GM11168 (cell line): Measurements from ENCODE around the gene CD28.
"Not testable (repeated sequence)": the region's sequence is repeated elsewhere in the genome, so short reads cannot be mapped to it uniquely, and the experiment has no call there.

ENCODE experiments used
- in situ Hi-C: fragments of 300-500 bp; cut with MboI; formaldehyde crosslinking; loops from one replicate; pipeline ENCODE4 v1.12.0; 2022; ENCODE audit warnings: low sequenced_read_pairs; ENCODE audit not compliant: unreplicated experiment

CD28 gene

GRCh38 chr2:203780231-203780630 is 73.8 kb downstream of the CD28 start:
- in situ Hi-C loops: no loop called here

GRCh38 chr2:203781151-203781550 is 74.7 kb downstream of the CD28 start:
- in situ Hi-C loops: no loop called here

GRCh38 chr2:203782262-203782976 is 76.0 kb downstream of the CD28 start:
- in situ Hi-C loops: no loop called here

GRCh38 chr2:203783496-203784203 is 77.2 kb downstream of the CD28 start:
- in situ Hi-C loops: no loop called here

GRCh38 chr2:203784710-203785270 is 78.4 kb downstream of the CD28 start:
- in situ Hi-C loops: not testable (repeated sequence)

GRCh38 chr2:203785391-203786110 is 79.1 kb downstream of the CD28 start:
- in situ Hi-C loops: not testable (repeated sequence)

- in situ Hi-C loops: no loop called here
Observed at GRCh38 chr2:203786549-203787351, 80.3 kb downstream of the CD28 start.

GRCh38 chr2:203787979-203788378 is 81.5 kb downstream of the CD28 start:
- in situ Hi-C loops: no loop called here
